ENCODE data around the gene NABP2. TPM values are rescaled to one million over a fixed set of nuclear protein-coding genes. Genes with fewer than 3 reads are reported as not detected.
A peak's percentile ranks its signal among the peaks of the same experiment; 100 is the strongest.

The NABP2 gene
- total and polyA plus RNA-seq, 10 of the 15 experiments (the other 5 are each of a cell fraction or from before 2014, with no cell fraction given) = 20.7 to 97.9 (median 60.9) TPM

DNA sequence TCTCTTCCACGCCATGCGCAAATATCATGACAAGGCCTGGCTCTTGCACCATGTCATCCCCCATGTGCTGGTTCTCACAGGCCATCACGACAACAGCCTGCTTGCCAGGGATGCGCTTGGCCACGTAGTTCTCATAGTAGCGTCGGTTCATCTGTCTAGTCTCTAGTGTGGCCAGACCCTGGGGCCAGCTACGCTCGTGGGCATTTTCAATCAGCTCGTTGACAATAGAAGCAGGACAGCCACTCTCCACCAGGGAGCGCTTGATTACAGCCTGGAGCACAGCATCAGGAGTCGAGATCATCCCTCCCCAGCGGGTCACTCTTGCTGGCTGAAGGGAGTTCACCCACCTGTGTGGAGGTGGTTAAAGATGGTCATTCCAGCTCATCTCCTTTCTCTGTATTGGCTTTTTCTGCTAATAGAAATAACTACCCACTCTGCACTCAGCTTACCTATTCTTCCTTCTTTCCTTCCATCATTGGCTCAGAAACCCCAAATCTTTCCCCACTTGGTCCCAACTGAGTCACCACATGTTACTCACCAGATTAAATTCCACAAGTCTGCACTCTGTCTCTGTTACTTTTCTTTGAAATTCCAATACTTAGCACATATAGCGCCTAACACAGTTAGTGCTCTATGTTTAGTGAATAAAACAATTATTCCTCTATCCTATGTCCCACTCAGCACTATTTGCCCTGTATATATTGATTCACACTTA is 17.5 kb upstream of the NABP2 start:
- H3K9ac ChIP-seq (ENCODE audit: control insufficient read depth, insufficient read depth, low read length) = no peak overlapping the region
- H3K27me3 ChIP-seq (replicated peaks in 1 of 2; ENCODE audit: control insufficient read depth in 2 of 2, insufficient read depth in 2 of 2, low read length in 1 of 2) = no peaks in the 10 kb centered on the region
- ATAC-seq (peak; percentile 95), FAIRE-seq (no peak), DNase-seq (ENCODE audit: low read depth, low spot score) (no peak)
- in situ Hi-C loops (cut with MboI) (no loop called here), intact Hi-C loops (cut with micrococcal nuclease; ENCODE audit: unreplicated experiment) (loop anchor here (1.0 to 2.0 kb wide), 2 partner anchors 18 to 258 kb away; partner anchors contain the start of gene NABP2)
- peaks cover 9 to 15% of the 10 kb centered on the region in 2 experiments for H3K36me3 ChIP-seq (ENCODE audit: control insufficient read depth in 2 of 2, insufficient read depth in 2 of 2, low read length in 1 of 2)
- ChIA-PET SMC1A (ENCODE audit: uncharacterized antibody, unreplicated experiment) (interaction anchor here (0.5 to 4.0 kb wide), 13 partner anchors 10 to 519 kb away, joined by 3 to 29 read pairs (median 4); partner anchors contain the start of genes ANKRD52, RNF41, SMARCC2 and TIMELESS), POLR2A (interaction anchor here (4.6 kb wide), 1 partner anchor 15 kb away, joined by 24 read pairs; the partner anchor contains the start of gene RNF41), RAD21 (ENCODE audit: unreplicated experiment) (interaction anchor here (0.7 to 3.4 kb wide), 15 partner anchors 15 to 860 kb away, joined by 3 to 41 read pairs (median 4); partner anchors contain the start of genes ANKRD52, COQ10A, ESYT1 and RNF41), CTCF (interaction anchor here (0.6 to 7.0 kb wide), 31 partner anchors 10 to 263 kb away, joined by 3 to 107 read pairs (median 5); partner anchors contain the start of genes ANKRD52, PAN2, RNF41 and SMARCC2)
- H2AFZ ChIP-seq (ENCODE audit: control insufficient read depth, low read depth, low read length) = no peak overlapping the region
- H3K9me3 ChIP-seq (replicated peaks; ENCODE audit: control insufficient read depth, insufficient read depth, low read length) = no peaks in the 10 kb centered on the region
- 82% methylated on average over 14 of the region's 14 CpGs for WGBS (ENCODE audit: insufficient coverage, insufficient replicate concordance, low lambda C conversion rate, missing lambda C conversion rate)
- no peak overlapping the region for H3K4me3 ChIP-seq
- no peaks in the 10 kb centered on the region for H3K4me1 ChIP-seq (ENCODE audit: control insufficient read depth, insufficient read depth, low read length)
- no peaks in the 10 kb centered on the region for H3K79me2 ChIP-seq (ENCODE audit: control insufficient read depth, insufficient read depth, low read length)
- H4K20me1 ChIP-seq (ENCODE audit: control insufficient read depth, insufficient read depth) = no peaks in the 10 kb centered on the region; the same call in 1 of the 2 replicates
- BruUV-seq (replicated peaks) = no TSS peak
- no peak overlapping the region for H3K27ac ChIP-seq (ENCODE audit: control insufficient read depth, insufficient read depth)
- no peak overlapping the region for H3K4me2 ChIP-seq (ENCODE audit: control insufficient read depth, insufficient read depth)
- no peak for TF ChIP-seq BCL3 (IDR thresholded peaks at IDR 0.05; ENCODE audit: borderline replicate concordance, insufficient read depth, low read depth, low read length, poor library complexity, severe bottlenecking)
- TF ChIP-seq, protein P1, sequence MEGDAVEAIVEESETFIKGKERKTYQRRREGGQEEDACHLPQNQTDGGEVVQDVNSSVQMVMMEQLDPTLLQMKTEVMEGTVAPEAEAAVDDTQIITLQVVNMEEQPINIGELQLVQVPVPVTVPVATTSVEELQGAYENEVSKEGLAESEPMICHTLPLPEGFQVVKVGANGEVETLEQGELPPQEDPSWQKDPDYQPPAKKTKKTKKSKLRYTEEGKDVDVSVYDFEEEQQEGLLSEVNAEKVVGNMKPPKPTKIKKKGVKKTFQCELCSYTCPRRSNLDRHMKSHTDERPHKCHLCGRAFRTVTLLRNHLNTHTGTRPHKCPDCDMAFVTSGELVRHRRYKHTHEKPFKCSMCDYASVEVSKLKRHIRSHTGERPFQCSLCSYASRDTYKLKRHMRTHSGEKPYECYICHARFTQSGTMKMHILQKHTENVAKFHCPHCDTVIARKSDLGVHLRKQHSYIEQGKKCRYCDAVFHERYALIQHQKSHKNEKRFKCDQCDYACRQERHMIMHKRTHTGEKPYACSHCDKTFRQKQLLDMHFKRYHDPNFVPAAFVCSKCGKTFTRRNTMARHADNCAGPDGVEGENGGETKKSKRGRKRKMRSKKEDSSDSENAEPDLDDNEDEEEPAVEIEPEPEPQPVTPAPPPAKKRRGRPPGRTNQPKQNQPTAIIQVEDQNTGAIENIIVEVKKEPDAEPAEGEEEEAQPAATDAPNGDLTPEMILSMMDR (IDR thresholded peaks at IDR 0.05 in 2 of 3, conservative IDR thresholded peaks at IDR 0.05 in 1 of 3; ENCODE audit: control insufficient read depth in 2 of 3, extremely low read depth in 1 of 3, insufficient read depth in 1 of 3, low read depth in 3 of 3, low read length in 3 of 3) = peak; percentile 67 to 79 (median 75)
- no peak for TF ChIP-seq FOXM1 (IDR thresholded peaks at IDR 0.05; ENCODE audit: low read depth, low read length)
- TF ChIP-seq ETV6 (conservative IDR thresholded peaks at IDR 0.05 in 1 of 2, IDR thresholded peaks at IDR 0.05 in 1 of 2; ENCODE audit: borderline replicate concordance in 1 of 2, low read depth in 1 of 2) = no peak
- no peak for TF ChIP-seq STAT1 (conservative IDR thresholded peaks at IDR 0.05)
- no peak for TF ChIP-seq RCOR1 (conservative IDR thresholded peaks at IDR 0.05; ENCODE audit: low read depth, low read length)
- no peak for TF ChIP-seq ZBTB4 (CRISPR knock-in tag; IDR thresholded peaks at IDR 0.05)
- TF ChIP-seq NKRF (conservative IDR thresholded peaks at IDR 0.05) = no peak
- TF ChIP-seq JUND (IDR thresholded peaks at IDR 0.05; ENCODE audit: low read depth, low read length) = no peak
- no peak for TF ChIP-seq NR2C1 (IDR thresholded peaks at IDR 0.05)
- no peak for TF ChIP-seq GABPA (IDR thresholded peaks at IDR 0.05; ENCODE audit: low read depth)
- TF ChIP-seq RAD21 (IDR thresholded peaks at IDR 0.05; ENCODE audit: insufficient read depth, low read depth, low read length) = peak; percentile 45
- 0 out of 2 replicates have a peak, but pooled peaks have one; percentile 24 for TF ChIP-seq HDGF (IDR thresholded peaks at IDR 0.05)

Measured in GM12878 (cell line).